ENCODE data around the gene ESCO1. TPM values are rescaled to one million over a fixed set of nuclear protein-coding genes. Genes with fewer than 3 reads are reported as not detected.
"Not testable (repeated sequence)": the region's sequence is repeated elsewhere in the genome, so short reads cannot be mapped to it uniquely, and the experiment has no call there.

Gene ESCO1
- polyA plus RNA-seq, 3 donors from 2014 or later: 2.5 to 11.6 (median 3.5) TPM

GRCh38 chr18:21604671-21605070 lies 4.2 kb upstream of the ESCO1 start:
- peaks cover 15 to 23% (median 16%) of the 10 kb centered on the region in 3 donors for H3K27me3 Mint-ChIP-seq (ENCODE audit: low read depth in 3 of 3)
- peaks cover 4 to 11% of the 10 kb centered on the region in 2 donors for H3K4me1 Mint-ChIP-seq
- no peak overlapping the region for H3K4me3 Mint-ChIP-seq
- H3K9me3 Mint-ChIP-seq: no peaks in the 10 kb centered on the region
- DNase-seq: no peak
- H3K27ac Mint-ChIP-seq: no peak overlapping the region
- H3K36me3 Mint-ChIP-seq: no peaks in the 10 kb centered on the region

- Mint-ChIP-seq H3K4me1 (peaks cover 23 to 27% of the 10 kb centered on the region in 2 donors), H3K27me3 (ENCODE audit: low read depth in 3 of 3) (peaks cover 12 to 26% (median 17%) of the 10 kb centered on the region in 3 donors), H3K36me3 (no peaks in the 10 kb centered on the region), H3K27ac (peak overlapping the region; percentile 63 to 87 (median 73)), H3K4me3 (peak overlapping the region; percentile 30 to 57 (median 39)), H3K9me3 (no peaks in the 10 kb centered on the region)
- no peak for DNase-seq
Measured at GRCh38 chr18:21602299-21602587, 1.7 kb upstream of the ESCO1 start.

- peak in 2 of 3 donors; percentile 7 to 25 for DNase-seq
- Mint-ChIP-seq H3K9me3 (no peaks in the 10 kb centered on the region), H3K27ac (peak overlapping the region; percentile 97 to 99 (median 98)), H3K4me1 (peaks cover 31 to 33% of the 10 kb centered on the region in 2 donors), H3K36me3 (no peaks in the 10 kb centered on the region), H3K4me3 (peak overlapping the region; percentile 92 to 99 (median 96)), H3K27me3 (ENCODE audit: low read depth in 3 of 3) (peaks cover 12 to 26% (median 17%) of the 10 kb centered on the region in 3 donors)
Measured at GRCh38 chr18:21599585-21600525, 649 bp downstream of the ESCO1 start.

GRCh38 chr18:21598726-21599584 lies 1.5 kb downstream of the ESCO1 start:
- H3K9me3 Mint-ChIP-seq: no peaks in the 10 kb centered on the region
- peak overlapping the region; percentile 97 to 99 (median 98) for H3K27ac Mint-ChIP-seq
- H3K27me3 Mint-ChIP-seq (ENCODE audit: low read depth in 3 of 3): peaks cover 12 to 26% (median 17%) of the 10 kb centered on the region in 3 donors
- peak overlapping the region; percentile 92 to 99 (median 96) for H3K4me3 Mint-ChIP-seq
- H3K4me1 Mint-ChIP-seq: peaks cover 37 to 38% of the 10 kb centered on the region in 2 donors
- no peak for DNase-seq
- peaks cover 0 to 5% (median 2%) of the 10 kb centered on the region in 3 donors for H3K36me3 Mint-ChIP-seq

GRCh38 chr18:21597620-21598019 lies 2.9 kb downstream of the ESCO1 start:
- Mint-ChIP-seq H3K9me3 (no peaks in the 10 kb centered on the region), H3K4me3 (peak overlapping the region in 1 of 5 donors; percentile 5), H3K27ac (peak overlapping the region in 4 of 6 donors; percentile 15 to 62 (median 24)), H3K4me1 (peaks cover 41 to 42% of the 10 kb centered on the region in 2 donors), H3K27me3 (ENCODE audit: low read depth in 3 of 3) (peaks cover 12 to 25% (median 17%) of the 10 kb centered on the region in 3 donors), H3K36me3 (peaks cover 4 to 8% (median 6%) of the 10 kb centered on the region in 3 donors)
- no peak for DNase-seq

- no peak for DNase-seq
- Mint-ChIP-seq H3K27ac (peak overlapping the region in 1 of 6 donors; percentile 57), H3K9me3 (no peaks in the 10 kb centered on the region), H3K36me3 (peaks cover 6 to 8% (median 6%) of the 10 kb centered on the region in 3 donors), H3K4me1 (peaks cover 29 to 53% of the 10 kb centered on the region in 2 donors), H3K27me3 (ENCODE audit: low read depth in 3 of 3) (no peaks in the 10 kb centered on the region), H3K4me3 (peak overlapping the region in 1 of 5 donors; percentile 21)
Measured at GRCh38 chr18:21593540-21594257, 6.8 kb downstream of the ESCO1 start.

GRCh38 chr18:21592361-21592760 lies 8.1 kb downstream of the ESCO1 start:
- H3K36me3 Mint-ChIP-seq; DNase-seq; H3K27ac Mint-ChIP-seq; H3K27me3 Mint-ChIP-seq (ENCODE audit: low read depth in 3 of 3); H3K4me3 Mint-ChIP-seq; H3K9me3 Mint-ChIP-seq: not testable (repeated sequence)
- peaks cover 25 to 53% of the 10 kb centered on the region in 2 donors for H3K4me1 Mint-ChIP-seq

GRCh38 chr18:21584391-21584790 lies 16.1 kb downstream of the ESCO1 start:
- no peak for DNase-seq
- Mint-ChIP-seq H3K36me3 (peaks cover 0 to 3% (median 0%) of the 10 kb centered on the region in 3 donors), H3K27ac (peak overlapping the region in 1 of 6 donors; percentile 24), H3K27me3 (ENCODE audit: low read depth in 3 of 3) (no peaks in the 10 kb centered on the region), H3K4me3 (no peak overlapping the region), H3K4me1 (peaks cover 24 to 50% of the 10 kb centered on the region in 2 donors), H3K9me3 (no peaks in the 10 kb centered on the region)

- H3K36me3 Mint-ChIP-seq: peaks cover 12 to 54% (median 42%) of the 10 kb centered on the region in 3 donors
- H3K4me3 Mint-ChIP-seq: no peak overlapping the region
- H3K27me3 Mint-ChIP-seq (ENCODE audit: low read depth in 3 of 3): peaks cover 0 to 4% (median 1%) of the 10 kb centered on the region in 3 donors
- peaks cover 14 to 29% of the 10 kb centered on the region in 2 donors for H3K4me1 Mint-ChIP-seq
- H3K9me3 Mint-ChIP-seq: no peaks in the 10 kb centered on the region
- H3K27ac Mint-ChIP-seq: peak overlapping the region in 1 of 6 donors; percentile 42
- no peak for DNase-seq
Measured at GRCh38 chr18:21575656-21576055, 24.8 kb downstream of the ESCO1 start.

GRCh38 chr18:21571772-21572171 lies 28.7 kb downstream of the ESCO1 start:
- DNase-seq: no peak
- Mint-ChIP-seq H3K27ac (peak overlapping the region in 3 of 6 donors; percentile 28 to 81 (median 51)), H3K9me3 (no peaks in the 10 kb centered on the region), H3K27me3 (ENCODE audit: low read depth in 3 of 3) (peaks cover 0 to 5% (median 0%) of the 10 kb centered on the region in 3 donors), H3K4me1 (peaks cover 2 to 19% of the 10 kb centered on the region in 2 donors), H3K36me3 (peaks cover 28 to 48% (median 44%) of the 10 kb centered on the region in 3 donors), H3K4me3 (no peak overlapping the region)

- H3K36me3 Mint-ChIP-seq: peaks cover 8 to 24% (median 23%) of the 10 kb centered on the region in 3 donors
Measured at GRCh38 chr18:21559195-21559594, 41.3 kb downstream of the ESCO1 start.

GRCh38 chr18:21557607-21558253 lies 42.8 kb downstream of the ESCO1 start:
- no peak overlapping the region for H3K4me3 Mint-ChIP-seq
- peaks cover 0 to 2% (median 0%) of the 10 kb centered on the region in 3 donors for H3K27me3 Mint-ChIP-seq (ENCODE audit: low read depth in 3 of 3)
- DNase-seq: no peak
- H3K27ac Mint-ChIP-seq: peak overlapping the region in 1 of 6 donors; percentile 6
- H3K9me3 Mint-ChIP-seq: no peaks in the 10 kb centered on the region
- H3K36me3 Mint-ChIP-seq: peaks cover 4 to 24% (median 24%) of the 10 kb centered on the region in 3 donors
- peaks cover 2 to 8% of the 10 kb centered on the region in 2 donors for H3K4me1 Mint-ChIP-seq

More at GRCh38 chr18:21559195-21559594, 41.3 kb downstream of the ESCO1 start:
- no peak for DNase-seq
- Mint-ChIP-seq H3K4me3 (no peak overlapping the region), H3K27ac (peak overlapping the region in 3 of 6 donors; percentile 7 to 31 (median 13)), H3K9me3 (no peaks in the 10 kb centered on the region), H3K4me1 (peaks cover 2 to 6% of the 10 kb centered on the region in 2 donors), H3K27me3 (ENCODE audit: low read depth in 3 of 3) (peaks cover 0 to 2% (median 0%) of the 10 kb centered on the region in 3 donors)
